ENCODE results near the gene ADGRV1. TPM values are rescaled to one million over a fixed set of nuclear protein-coding genes. Genes with fewer than 3 reads are reported as not detected.

ADGRV1 gene
- total RNA-seq, 2 donors from 2014 or later: 16.4 to 20.9 TPM

- H3K27ac ChIP-seq: no peak overlapping the region
- H3K4me1 ChIP-seq (replicated peaks): no peaks in the 10 kb centered on the region
- H3K9me3 ChIP-seq: no peaks in the 10 kb centered on the region
- intact Hi-C loops (cut with DNase I): no loop called here
- no peaks in the 10 kb centered on the region for H3K27me3 ChIP-seq (replicated peaks; ENCODE audit: insufficient read depth)
- H3K36me3 ChIP-seq: no peaks in the 10 kb centered on the region
- no peak overlapping the region for H3K4me3 ChIP-seq
- DNase-seq (ENCODE audit: low spot score): no peak
- TF ChIP-seq POLR2AphosphoS5 (IDR thresholded peaks at IDR 0.05): no peak
- WGBS: 95% methylated on average over 6 of the region's 6 CpGs
Observed at GRCh38 chr5:91020065-91020800, 461.6 kb downstream of the ADGRV1 start.

- H3K27ac ChIP-seq: no peak overlapping the region
- WGBS: 4% methylated on average over 2 of the region's 2 CpGs
- TF ChIP-seq POLR2A (IDR thresholded peaks at IDR 0.05) (no peak), CTCF (IDR thresholded peaks at IDR 0.05) (no peak), POLR2AphosphoS5 (IDR thresholded peaks at IDR 0.05) (peak; percentile 9)
- no peaks in the 10 kb centered on the region for H3K27me3 ChIP-seq (replicated peaks; ENCODE audit: insufficient read depth)
- no peaks in the 10 kb centered on the region for H3K36me3 ChIP-seq
- DNase-seq (ENCODE audit: low spot score): no peak
- intact Hi-C loops (cut with DNase I): no loop called here
- peaks cover 3% of the 10 kb centered on the region for H3K4me1 ChIP-seq (replicated peaks)
- H3K4me3 ChIP-seq: no peak overlapping the region
- H3K9me3 ChIP-seq: no peaks in the 10 kb centered on the region
Observed at GRCh38 chr5:91022518-91022917, 463.9 kb downstream of the ADGRV1 start.

GRCh38 chr5:91024206-91024605 lies 465.6 kb downstream of the ADGRV1 start:
- no peak for TF ChIP-seq POLR2AphosphoS5 (IDR thresholded peaks at IDR 0.05)
- no peak for TF ChIP-seq POLR2A (IDR thresholded peaks at IDR 0.05)
- no peak for TF ChIP-seq CTCF (IDR thresholded peaks at IDR 0.05)
- H3K27ac ChIP-seq: no peak overlapping the region
- peaks cover 3% of the 10 kb centered on the region for H3K4me1 ChIP-seq (replicated peaks)
- no peak for DNase-seq (ENCODE audit: low spot score)
- no peaks in the 10 kb centered on the region for H3K27me3 ChIP-seq (replicated peaks; ENCODE audit: insufficient read depth)
- H3K36me3 ChIP-seq: no peaks in the 10 kb centered on the region
- H3K4me3 ChIP-seq: no peak overlapping the region
- intact Hi-C loops (cut with DNase I): no loop called here
- no peaks in the 10 kb centered on the region for H3K9me3 ChIP-seq
- WGBS: 40% methylated on average over 2 of the region's 2 CpGs

- Histone ChIP-seq H3K4me3 (no peak overlapping the region), H3K36me3 (no peaks in the 10 kb centered on the region), H3K27ac (no peak overlapping the region), H3K27me3 (replicated peaks; ENCODE audit: insufficient read depth) (no peaks in the 10 kb centered on the region), H3K9me3 (no peaks in the 10 kb centered on the region), H3K4me1 (replicated peaks) (peaks cover 3% of the 10 kb centered on the region)
- 38% methylated on average over 6 of the region's 6 CpGs for WGBS
- DNase-seq (ENCODE audit: low spot score): no peak
- no peak for TF ChIP-seq POLR2AphosphoS5 (IDR thresholded peaks at IDR 0.05)
- intact Hi-C loops (cut with DNase I): no loop called here
Observed at GRCh38 chr5:91024727-91025126, 466.1 kb downstream of the ADGRV1 start.

- TF ChIP-seq POLR2AphosphoS5 (IDR thresholded peaks at IDR 0.05) (no peak), CTCF (IDR thresholded peaks at IDR 0.05) (no peak), POLR2A (IDR thresholded peaks at IDR 0.05) (no peak)
- Histone ChIP-seq H3K9me3 (no peaks in the 10 kb centered on the region), H3K36me3 (no peaks in the 10 kb centered on the region), H3K4me3 (no peak overlapping the region), H3K4me1 (replicated peaks) (peaks cover 3% of the 10 kb centered on the region), H3K27me3 (replicated peaks; ENCODE audit: insufficient read depth) (no peaks in the 10 kb centered on the region), H3K27ac (no peak overlapping the region)
- intact Hi-C loops (cut with DNase I): no loop called here
- no peak for DNase-seq (ENCODE audit: low spot score)
- WGBS: 87% methylated on average over 3 of the region's 3 CpGs
Observed at GRCh38 chr5:91025449-91025848, 466.9 kb downstream of the ADGRV1 start.

GRCh38 chr5:91025956-91026355 lies 467.4 kb downstream of the ADGRV1 start:
- H3K4me1 ChIP-seq (replicated peaks): peaks cover 3% of the 10 kb centered on the region
- intact Hi-C loops (cut with DNase I): no loop called here

More at GRCh38 chr5:91025956-91026355, 467.4 kb downstream of the ADGRV1 start:
- no peak for TF ChIP-seq POLR2A (IDR thresholded peaks at IDR 0.05)
- TF ChIP-seq POLR2AphosphoS5 (IDR thresholded peaks at IDR 0.05): no peak
- TF ChIP-seq CTCF (IDR thresholded peaks at IDR 0.05): no peak
- Histone ChIP-seq H3K9me3 (no peaks in the 10 kb centered on the region), H3K4me3 (no peak overlapping the region), H3K27me3 (replicated peaks; ENCODE audit: insufficient read depth) (no peaks in the 10 kb centered on the region), H3K36me3 (no peaks in the 10 kb centered on the region), H3K27ac (no peak overlapping the region)
- 88% methylated on average over 2 of the region's 2 CpGs for WGBS
- no peak for DNase-seq (ENCODE audit: low spot score)

Measured in prostate gland (tissue), 2 donors.